SJSA1 (cell line): ENCODE measurements around the gene RIPOR2. TPM values are rescaled to one million over a fixed set of nuclear protein-coding genes. Genes with fewer than 3 reads are reported as not detected.

Source experiments
- DNase-seq, 2 experiments: peaks; one replicate each; pipeline ENCODE4 v3.0.0-alpha.2; 2015 to 2020; ENCODE audit warnings: low spot score in 2 of 2, low read depth in 1 of 2
- H3K27ac ChIP-seq: fragments of 250-450 bp; sonication (Bioruptor Pico); 2 replicates; pipeline ENCODE4 v1.5.1; 2020; ENCODE audit warnings: mild to moderate bottlenecking, moderate library complexity
- H3K27me3 ChIP-seq: fragments of 250-450 bp; sonication (Bioruptor Pico); replicated peaks from 2 replicates; pipeline ENCODE4 v1.5.1; 2020; ENCODE audit warnings: mild to moderate bottlenecking, moderate library complexity
- H3K36me3 ChIP-seq: fragments of 250-450 bp; sonication (Bioruptor Pico); 2 replicates; pipeline ENCODE4 v1.5.1; 2020; ENCODE audit warnings: mild to moderate bottlenecking
- H3K4me1 ChIP-seq: fragments of 250-450 bp; sonication (Bioruptor Pico); replicated peaks from 2 replicates; pipeline ENCODE4 v1.6.1; 2021; ENCODE audit warnings: mild to moderate bottlenecking
- H3K4me3 ChIP-seq: fragments of 250-450 bp; sonication (Bioruptor Pico); 2 replicates; pipeline ENCODE4 v1.5.1; 2020; ENCODE audit warnings: mild to moderate bottlenecking
- H3K9me3 ChIP-seq: fragments of 250-450 bp; sonication (Bioruptor Pico); replicated peaks from 2 replicates; pipeline ENCODE4 v1.5.1; 2020; ENCODE audit warnings: mild to moderate bottlenecking
- total RNA-seq: library from RNA; depleted of rRNA; stranded (reverse); fragments of >200 nt; shearing (Covaris generic); gene quantifications from 2 replicates; pipeline ENCODE4 v1.2.3, GENCODE V29; 2014

Gene RIPOR2
- total RNA-seq, 1 experiment from 2014 or later = 4.5 TPM

- Histone ChIP-seq H3K27me3 (no peaks in the 10 kb centered on the region), H3K4me3 (no peak overlapping the region), H3K36me3 (no peaks in the 10 kb centered on the region), H3K9me3 (no peaks in the 10 kb centered on the region), H3K4me1 (0 out of 2 replicates have a peak, but pooled peaks cover 6% of the 10 kb centered on the region), H3K27ac (no peak overlapping the region)
- no peak for DNase-seq
These were observed 76.6 kb downstream of the RIPOR2 start for GRCh38 chr6:24859132-24859531.

- Histone ChIP-seq H3K4me1 (0 out of 2 replicates have a peak, but pooled peaks cover 6% of the 10 kb centered on the region), H3K9me3 (no peaks in the 10 kb centered on the region), H3K27ac (no peak overlapping the region), H3K4me3 (no peak overlapping the region), H3K27me3 (no peaks in the 10 kb centered on the region), H3K36me3 (no peaks in the 10 kb centered on the region)
- DNase-seq = no peak
These were observed 77.5 kb downstream of the RIPOR2 start for GRCh38 chr6:24858177-24858653.

- Histone ChIP-seq H3K9me3 (no peaks in the 10 kb centered on the region), H3K4me3 (no peak overlapping the region), H3K27ac (no peak overlapping the region), H3K36me3 (no peaks in the 10 kb centered on the region), H3K4me1 (0 out of 2 replicates have a peak, but pooled peaks cover 6% of the 10 kb centered on the region), H3K27me3 (no peaks in the 10 kb centered on the region)
- no peak for DNase-seq
These were observed 78.7 kb downstream of the RIPOR2 start for GRCh38 chr6:24856901-24857670.

- no peaks in the 10 kb centered on the region for H3K9me3 ChIP-seq
- no peaks in the 10 kb centered on the region for H3K27me3 ChIP-seq
- H3K4me3 ChIP-seq = no peak overlapping the region
- H3K4me1 ChIP-seq = 0 out of 2 replicates have a peak, but pooled peaks cover 6% of the 10 kb centered on the region
- no peaks in the 10 kb centered on the region for H3K36me3 ChIP-seq
- DNase-seq = no peak
- H3K27ac ChIP-seq = no peak overlapping the region
These were observed 79.5 kb downstream of the RIPOR2 start for GRCh38 chr6:24856246-24856599.

GRCh38 chr6:24855395-24856245 lies 80.1 kb downstream of the RIPOR2 start:
- Histone ChIP-seq H3K4me3 (no peak overlapping the region), H3K4me1 (0 out of 2 replicates have a peak, but pooled peaks cover 6% of the 10 kb centered on the region), H3K9me3 (no peaks in the 10 kb centered on the region), H3K36me3 (no peaks in the 10 kb centered on the region), H3K27me3 (no peaks in the 10 kb centered on the region), H3K27ac (no peak overlapping the region)
- peak; percentile 52 to 57 for DNase-seq

- Histone ChIP-seq H3K27me3 (no peaks in the 10 kb centered on the region), H3K4me1 (0 out of 2 replicates have a peak, but pooled peaks cover 6% of the 10 kb centered on the region), H3K36me3 (no peaks in the 10 kb centered on the region), H3K9me3 (no peaks in the 10 kb centered on the region), H3K4me3 (no peak overlapping the region), H3K27ac (no peak overlapping the region)
- no peak for DNase-seq
These were observed 81.6 kb downstream of the RIPOR2 start for GRCh38 chr6:24854077-24854666.

- H3K36me3 ChIP-seq = no peaks in the 10 kb centered on the region
- H3K9me3 ChIP-seq = no peaks in the 10 kb centered on the region
- DNase-seq = no peak
- H3K4me1 ChIP-seq = 0 out of 2 replicates have a peak, but pooled peaks cover 3% of the 10 kb centered on the region
- no peak overlapping the region for H3K27ac ChIP-seq
- no peaks in the 10 kb centered on the region for H3K27me3 ChIP-seq
- H3K4me3 ChIP-seq = no peak overlapping the region
These were observed 84.7 kb downstream of the RIPOR2 start for GRCh38 chr6:24851086-24851485.

- no peak for DNase-seq
- H3K4me3 ChIP-seq = no peak overlapping the region
- H3K27me3 ChIP-seq = no peaks in the 10 kb centered on the region
- no peaks in the 10 kb centered on the region for H3K4me1 ChIP-seq
- no peak overlapping the region for H3K27ac ChIP-seq
- H3K9me3 ChIP-seq = no peaks in the 10 kb centered on the region
- H3K36me3 ChIP-seq = no peaks in the 10 kb centered on the region
These were observed 86.0 kb downstream of the RIPOR2 start for GRCh38 chr6:24849713-24850112.

GRCh38 chr6:24848461-24848860 lies 87.3 kb downstream of the RIPOR2 start:
- Histone ChIP-seq H3K27ac (no peak overlapping the region), H3K36me3 (no peaks in the 10 kb centered on the region), H3K4me1 (no peaks in the 10 kb centered on the region), H3K9me3 (no peaks in the 10 kb centered on the region), H3K27me3 (no peaks in the 10 kb centered on the region), H3K4me3 (no peak overlapping the region)
- DNase-seq = no peak

GRCh38 chr6:24847402-24847801 lies 88.4 kb downstream of the RIPOR2 start:
- no peak for DNase-seq
- no peaks in the 10 kb centered on the region for H3K36me3 ChIP-seq
- no peak overlapping the region for H3K4me3 ChIP-seq
- no peaks in the 10 kb centered on the region for H3K9me3 ChIP-seq
- no peaks in the 10 kb centered on the region for H3K4me1 ChIP-seq
- H3K27me3 ChIP-seq = no peaks in the 10 kb centered on the region
- no peak overlapping the region for H3K27ac ChIP-seq

- Histone ChIP-seq H3K4me1 (no peaks in the 10 kb centered on the region), H3K4me3 (no peak overlapping the region), H3K27me3 (no peaks in the 10 kb centered on the region), H3K36me3 (no peaks in the 10 kb centered on the region), H3K27ac (no peak overlapping the region), H3K9me3 (no peaks in the 10 kb centered on the region)
- no peak for DNase-seq
These were observed 90.2 kb downstream of the RIPOR2 start for GRCh38 chr6:24845578-24845977.

GRCh38 chr6:24844903-24845302 lies 90.9 kb downstream of the RIPOR2 start:
- no peak overlapping the region for H3K4me3 ChIP-seq
- H3K4me1 ChIP-seq = no peaks in the 10 kb centered on the region
- H3K27ac ChIP-seq = no peak overlapping the region
- DNase-seq = no peak
- no peaks in the 10 kb centered on the region for H3K27me3 ChIP-seq
- no peaks in the 10 kb centered on the region for H3K9me3 ChIP-seq
- no peaks in the 10 kb centered on the region for H3K36me3 ChIP-seq

- Histone ChIP-seq H3K27ac (no peak overlapping the region), H3K36me3 (no peaks in the 10 kb centered on the region), H3K4me3 (no peak overlapping the region), H3K4me1 (no peaks in the 10 kb centered on the region), H3K27me3 (no peaks in the 10 kb centered on the region), H3K9me3 (no peaks in the 10 kb centered on the region)
- DNase-seq = no peak
These were observed 91.7 kb downstream of the RIPOR2 start for GRCh38 chr6:24844061-24844460.

GRCh38 chr6:24840187-24840586 lies 95.6 kb downstream of the RIPOR2 start:
- no peak for DNase-seq
- no peaks in the 10 kb centered on the region for H3K36me3 ChIP-seq
- no peaks in the 10 kb centered on the region for H3K27me3 ChIP-seq
- no peak overlapping the region for H3K27ac ChIP-seq
- H3K9me3 ChIP-seq = no peaks in the 10 kb centered on the region
- H3K4me3 ChIP-seq = no peak overlapping the region
- no peaks in the 10 kb centered on the region for H3K4me1 ChIP-seq
